KMS-11 (cell line): Measurements from ENCODE around the gene MGAT4B.

ENCODE experiments used
- H2AFZ ChIP-seq: fragments of 200-600 bp; sonication (generic); 2 replicates; pipeline ENCODE4 v1.6.1; 2016; ENCODE audit warnings: antibody characterized with exemption, mixed run types, low read depth
- H3K27ac ChIP-seq: fragments of 200-600 bp; sonication (generic); 2 replicates; pipeline ENCODE4 v1.6.1; 2016; ENCODE audit warnings: mild to moderate bottlenecking, mixed run types
- H3K27me3 ChIP-seq: fragments of 200-600 bp; sonication (generic); 2 replicates; pipeline ENCODE4 v1.6.1; 2017; ENCODE audit warnings: mild to moderate bottlenecking, low read depth, mixed run types, moderate library complexity; ENCODE audit not compliant: insufficient read depth
- H3K36me3 ChIP-seq: fragments of 200-600 bp; sonication (generic); 2 replicates; pipeline ENCODE4 v1.6.1; 2017; ENCODE audit warnings: mild to moderate bottlenecking, mixed run types; ENCODE audit not compliant: insufficient read depth
- H3K4me1 ChIP-seq: fragments of 200-600 bp; sonication (generic); 2 replicates; pipeline ENCODE4 v1.6.1; 2016; ENCODE audit warnings: mild to moderate bottlenecking, low read depth, mixed run types; ENCODE audit not compliant: poor library complexity, severe bottlenecking
- H3K4me2 ChIP-seq: fragments of 200-600 bp; sonication (generic); 2 replicates; pipeline ENCODE4 v1.7.0; 2016; ENCODE audit warnings: mild to moderate bottlenecking, mixed run types
- H3K4me3 ChIP-seq: fragments of 200-600 bp; sonication (generic); IDR thresholded peaks from 2 replicates; pipeline ENCODE4 v1.6.1; 2017; ENCODE audit warnings: low read depth, low read length, mixed read lengths; ENCODE audit not compliant: insufficient read depth
- H3K79me2 ChIP-seq: fragments of 200-600 bp; sonication (generic); 2 replicates; pipeline ENCODE4 v1.6.1; 2016; ENCODE audit warnings: low read depth, mixed run types; ENCODE audit not compliant: insufficient read depth
- H3K9ac ChIP-seq: fragments of 200-600 bp; sonication (generic); 2 replicates; pipeline ENCODE4 v1.6.1; 2016; ENCODE audit warnings: mild to moderate bottlenecking, mixed run types
- H4K20me1 ChIP-seq: fragments of 200-600 bp; sonication (generic); 2 replicates; pipeline ENCODE4 v1.6.1; 2016; ENCODE audit warnings: mild to moderate bottlenecking, mixed run types; ENCODE audit not compliant: insufficient read depth
- CTCF ChIP-seq: fragments of 200-600 bp; sonication (generic); conservative IDR thresholded peaks from 2 replicates; pipeline ENCODE4 v1.6.1; 2017; ENCODE audit warnings: low read depth, mild to moderate bottlenecking, antibody characterized with exemption, low read length, moderate library complexity, mixed read lengths

The MGAT4B gene

GRCh38 chr5:179762079-179762780 lies 44.4 kb downstream of the MGAT4B start:
- Histone ChIP-seq H3K27ac (no peak overlapping the region), H3K4me1 (peaks cover 27% of the 10 kb centered on the region), H3K4me2 (no peak overlapping the region), H3K79me2 (peaks cover 13% of the 10 kb centered on the region; the same call in 1 of the 2 replicates), H2AFZ (no peak overlapping the region), H3K9ac (no peak overlapping the region), H4K20me1 (no peaks in the 10 kb centered on the region), H3K27me3 (no peaks in the 10 kb centered on the region), H3K36me3 (no peaks in the 10 kb centered on the region), H3K4me3 (no peak overlapping the region)
- TF ChIP-seq CTCF, result no peak

DNA sequence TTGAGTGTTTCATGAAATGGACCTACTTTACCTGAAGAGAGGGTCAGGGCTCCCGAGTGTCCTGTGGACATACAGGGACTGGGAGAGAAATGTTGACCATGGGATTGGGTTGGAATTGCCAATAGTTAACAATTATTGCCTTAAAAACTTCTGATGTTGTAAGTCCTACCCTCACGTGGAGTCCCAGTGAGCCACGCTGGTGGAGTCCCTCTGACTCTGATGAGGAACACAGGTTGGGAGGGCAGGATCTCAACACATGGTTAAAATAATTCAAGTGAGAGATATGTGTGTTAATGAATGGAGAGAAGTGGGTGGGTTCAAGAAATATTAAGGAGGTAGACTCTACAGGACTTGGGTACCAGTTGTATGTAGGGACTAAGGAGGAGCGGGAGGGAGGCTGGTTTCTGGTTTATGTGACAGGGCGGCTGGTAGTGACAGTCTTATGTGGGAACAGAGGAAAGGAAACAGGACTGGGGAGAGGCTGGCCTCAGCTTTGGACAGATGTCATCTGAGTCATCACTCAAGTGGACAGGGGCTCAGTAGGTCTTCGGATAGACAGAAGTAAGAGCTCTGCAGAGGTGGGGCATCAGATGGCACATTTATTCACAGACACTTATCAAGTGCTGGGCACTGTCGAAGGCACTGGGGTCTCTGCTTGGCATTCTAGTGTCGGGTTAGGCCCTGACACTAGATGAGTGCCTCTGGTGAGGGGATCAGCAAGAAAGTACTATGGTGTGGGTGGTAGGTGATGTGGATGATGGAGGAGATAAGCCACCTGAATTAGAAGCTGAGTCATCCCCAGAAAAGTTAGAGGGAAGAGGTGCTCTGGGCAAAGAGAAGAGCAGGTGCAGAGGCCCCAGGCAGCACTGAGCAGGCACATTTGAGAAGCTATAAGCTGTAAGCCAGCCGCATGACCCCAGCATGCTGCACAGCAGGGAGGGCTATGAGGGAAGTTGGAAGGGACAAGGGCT lies 46.8 kb downstream of the MGAT4B start:
- Histone ChIP-seq H3K4me2 (no peak overlapping the region), H3K79me2 (peaks cover 24% of the 10 kb centered on the region; the same call in 1 of the 2 replicates), H3K9ac (no peak overlapping the region), H3K36me3 (no peaks in the 10 kb centered on the region), H3K4me3 (no peak overlapping the region), H2AFZ (no peak overlapping the region), H4K20me1 (no peaks in the 10 kb centered on the region), H3K27me3 (no peaks in the 10 kb centered on the region), H3K27ac (no peak overlapping the region), H3K4me1 (peaks cover 27% of the 10 kb centered on the region)
- TF ChIP-seq CTCF, result no peak

DNA sequence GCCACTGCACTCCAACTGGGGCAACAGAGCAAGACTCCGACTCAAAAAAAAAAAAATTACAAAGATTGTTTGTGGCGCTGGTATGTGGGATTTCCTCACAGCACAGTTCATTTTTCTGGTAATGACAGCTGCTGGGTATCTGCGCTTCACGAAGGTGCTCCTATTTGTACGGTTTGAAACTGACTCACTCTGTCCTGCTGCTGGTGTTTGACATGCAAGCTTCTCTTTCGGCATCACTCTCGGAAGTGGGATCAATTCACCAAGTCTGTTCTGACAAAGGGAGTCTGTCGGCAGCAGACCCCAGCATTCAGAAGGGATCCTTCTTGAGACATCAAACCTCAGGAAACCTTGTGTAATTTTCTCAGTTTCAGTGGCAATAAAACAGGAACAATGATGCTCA lies 47.7 kb downstream of the MGAT4B start:
- H3K4me3 ChIP-seq, result no peak overlapping the region
- no peak overlapping the region for H2AFZ ChIP-seq
- no peak overlapping the region for H3K4me2 ChIP-seq
- TF ChIP-seq CTCF, result no peak
- H3K27me3 ChIP-seq, result no peaks in the 10 kb centered on the region
- no peaks in the 10 kb centered on the region for H4K20me1 ChIP-seq
- no peaks in the 10 kb centered on the region for H3K36me3 ChIP-seq
- H3K27ac ChIP-seq, result no peak overlapping the region
- H3K4me1 ChIP-seq, result peaks cover 27% of the 10 kb centered on the region
- H3K9ac ChIP-seq, result no peak overlapping the region
- peaks cover 32% of the 10 kb centered on the region; the same call in 1 of the 2 replicates for H3K79me2 ChIP-seq

DNA sequence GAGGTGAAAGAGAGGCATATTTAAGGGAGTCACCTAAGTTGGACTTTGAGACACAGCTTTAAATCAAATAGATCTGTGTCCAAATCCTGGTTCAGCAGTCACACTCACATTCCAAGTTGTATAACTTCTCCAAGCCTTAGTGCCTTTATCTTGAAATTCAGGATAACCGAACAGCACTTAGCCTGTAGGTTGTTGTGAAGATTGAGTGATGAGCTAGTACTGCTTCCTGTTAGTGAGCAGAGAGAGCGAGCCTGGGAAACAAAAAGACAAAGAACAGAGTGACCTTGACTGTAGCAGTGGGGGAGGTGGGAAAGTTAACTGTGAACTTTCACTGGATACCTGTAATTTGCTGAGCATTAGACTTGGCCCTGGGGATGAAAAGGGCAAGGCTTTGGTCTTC lies 51.6 kb downstream of the MGAT4B start:
- peaks cover 11% of the 10 kb centered on the region for H3K4me1 ChIP-seq
- H2AFZ ChIP-seq, result no peak overlapping the region
- H3K4me3 ChIP-seq, result no peak overlapping the region
- no peaks in the 10 kb centered on the region for H4K20me1 ChIP-seq
- H3K9ac ChIP-seq, result no peak overlapping the region
- H3K27ac ChIP-seq, result no peak overlapping the region
- no peaks in the 10 kb centered on the region for H3K27me3 ChIP-seq
- no peak for TF ChIP-seq CTCF
- no peak overlapping the region for H3K4me2 ChIP-seq
- no peaks in the 10 kb centered on the region for H3K36me3 ChIP-seq
- peaks cover 40% of the 10 kb centered on the region; the same call in 1 of the 2 replicates for H3K79me2 ChIP-seq
